ENCODE data around the gene ENTPD1. TPM values are rescaled to one million over a fixed set of nuclear protein-coding genes. Genes with fewer than 3 reads are reported as not detected.
A peak's percentile ranks its signal among the peaks of the same experiment; 100 is the strongest.

The ENTPD1 gene
- total and polyA plus RNA-seq, 10 of the 15 experiments (the other 5 are each of a cell fraction or from before 2014, with no cell fraction given): 110 to 413 (median 161) TPM

DNA sequence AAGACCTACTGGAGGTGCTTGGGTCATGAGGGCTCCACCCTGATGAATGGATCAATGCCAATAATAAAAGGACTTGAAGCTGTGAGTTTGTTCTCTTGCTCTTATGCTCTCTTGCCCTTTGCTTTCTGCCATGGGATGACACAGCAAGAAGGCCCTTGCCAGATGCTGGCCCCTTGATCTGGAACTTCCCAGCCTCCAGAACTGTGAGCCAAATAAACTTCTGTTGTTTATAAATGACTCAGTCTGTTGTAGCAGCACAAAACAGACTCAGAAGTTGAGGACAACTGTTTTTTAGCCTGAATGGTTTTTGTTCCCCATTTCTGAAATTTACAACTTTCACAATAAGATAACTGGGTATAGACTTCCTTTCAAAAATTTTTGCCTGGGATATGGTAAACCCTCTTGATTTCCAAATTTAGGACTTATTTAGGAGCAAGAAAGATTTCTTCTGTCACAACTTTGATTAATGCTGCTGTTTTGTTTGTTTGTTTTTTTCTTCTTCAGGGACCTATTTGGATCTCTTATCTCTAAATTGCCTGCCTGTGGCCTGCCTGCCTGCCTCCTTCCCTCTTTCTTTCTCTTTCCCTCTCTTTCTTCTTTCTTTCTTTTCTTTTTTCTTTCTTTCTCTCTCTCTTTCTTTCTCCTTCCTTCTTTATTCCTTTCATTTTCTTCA, 12.1 kb downstream of the ENTPD1 start (continued):
- TF ChIP-seq SUPT20H (IDR thresholded peaks at IDR 0.05; ENCODE audit: borderline replicate concordance, control insufficient read depth, low read depth, low read length) (no peak), MEF2B (IDR thresholded peaks at IDR 0.05; ENCODE audit: partially characterized antibody, poor library complexity, severe bottlenecking) (peak; percentile 48), DPF2 (IDR thresholded peaks at IDR 0.05) (peak; percentile 87), NFYB (IDR thresholded peaks at IDR 0.05; ENCODE audit: insufficient read depth, low read depth, low read length) (no peak), NFIC (IDR thresholded peaks at IDR 0.05; ENCODE audit: low read depth, low read length) (peak; percentile 92), GABPA (IDR thresholded peaks at IDR 0.05; ENCODE audit: low read depth) (no peak), KDM1A (IDR thresholded peaks at IDR 0.05; ENCODE audit: borderline replicate concordance) (no peak), HDAC2 (IDR thresholded peaks at IDR 0.05) (no peak), RAD51 (IDR thresholded peaks at IDR 0.05) (0 out of 2 replicates have a peak, but pooled peaks have one; percentile 35), ATF7 (IDR thresholded peaks at IDR 0.05; ENCODE audit: low read depth) (peak; percentile 51; the same call in 1 of the 2 replicates), SMAD5 (IDR thresholded peaks at IDR 0.05; ENCODE audit: low read depth) (no peak), SMC3 (IDR thresholded peaks at IDR 0.05; ENCODE audit: borderline replicate concordance, low read length) (no peak), ZNF207 (IDR thresholded peaks at IDR 0.05; ENCODE audit: borderline replicate concordance) (no peak), SP1 (IDR thresholded peaks at IDR 0.05; ENCODE audit: low read depth, low read length) (peak; percentile 28), BCLAF1 (IDR thresholded peaks at IDR 0.05) (no peak), RBBP5 (conservative IDR thresholded peaks at IDR 0.05) (no peak), IKZF2 (IDR thresholded peaks at IDR 0.05) (peak; percentile 97 to 98), POLR2A (IDR thresholded peaks at IDR 0.05; ENCODE audit: low read depth, low read length) (no peak), ZSCAN29 (IDR thresholded peaks at IDR 0.05) (no peak), NR2C2 (IDR thresholded peaks at IDR 0.05; ENCODE audit: borderline replicate concordance, control insufficient read depth, insufficient read length, low read depth) (no peak), PRDM15 (CRISPR knock-in tag; IDR thresholded peaks at IDR 0.05) (no peak), IRF4 (IDR thresholded peaks at IDR 0.05; ENCODE audit: low read depth, low read length) (peak; percentile 67; the same call in 1 of the 2 replicates), MEF2A (IDR thresholded peaks at IDR 0.05; ENCODE audit: insufficient read depth, low read depth, low read length) (peak; percentile 81)
- TF ChIP-seq, protein P1, sequence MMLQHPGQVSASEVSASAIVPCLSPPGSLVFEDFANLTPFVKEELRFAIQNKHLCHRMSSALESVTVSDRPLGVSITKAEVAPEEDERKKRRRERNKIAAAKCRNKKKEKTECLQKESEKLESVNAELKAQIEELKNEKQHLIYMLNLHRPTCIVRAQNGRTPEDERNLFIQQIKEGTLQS (IDR thresholded peaks at IDR 0.05; ENCODE audit: borderline replicate concordance, extremely low read depth, low read depth, low read length): no peak
